ENCODE results near the gene RAET1G.

The RAET1G gene

GRCh38 chr6:149867876-149868640 is 54.9 kb downstream of the RAET1G start:
- H3K4ac ChIP-seq (ENCODE audit: low read depth, low read length): no peak overlapping the region
- DNase-seq: peak; percentile 84
- no peaks in the 10 kb centered on the region for H3K27me3 ChIP-seq (ENCODE audit: insufficient read depth, low read length, poor library complexity)
- H3K4me2 ChIP-seq (ENCODE audit: low read length): no peak overlapping the region
- no peak overlapping the region for H3K23ac ChIP-seq (ENCODE audit: low read length)
- no peaks in the 10 kb centered on the region for H3K4me1 ChIP-seq (ENCODE audit: control insufficient read depth, low read depth, low read length)
- H3K27ac ChIP-seq (ENCODE audit: low read depth, low read length): no peak overlapping the region
- no peak overlapping the region for H4K5ac ChIP-seq (ENCODE audit: low read length)
- no peak overlapping the region for H4K8ac ChIP-seq (ENCODE audit: low read depth, low read length)
- H3K79me1 ChIP-seq (ENCODE audit: low read length): no peaks in the 10 kb centered on the region
- H2BK120ac ChIP-seq (ENCODE audit: low read depth, low read length): no peak overlapping the region
- WGBS (ENCODE audit: extremely low coverage, insufficient coverage, low lambda C conversion rate): no CpG with 5 or more reads among the region's 4 CpGs
- H3K4me3 ChIP-seq (ENCODE audit: low read length): no peak overlapping the region
- H3K56ac ChIP-seq (ENCODE audit: low read length): no peak overlapping the region
- no peaks in the 10 kb centered on the region for H3K36me3 ChIP-seq (ENCODE audit: control insufficient read depth, insufficient read depth, low read length)
- no peak overlapping the region for H2BK5ac ChIP-seq (ENCODE audit: low read length)
- no peaks in the 10 kb centered on the region for H3K79me2 ChIP-seq (ENCODE audit: control insufficient read depth, insufficient read depth, low read length)
- no peak overlapping the region for H3K18ac ChIP-seq (ENCODE audit: low read length)
- H2BK15ac ChIP-seq (replicated peaks; ENCODE audit: low read depth): no peak overlapping the region
- no peak overlapping the region for H3K9ac ChIP-seq (ENCODE audit: low read length)
- H2AK5ac ChIP-seq (ENCODE audit: low read length): no peak overlapping the region

Data from mesendoderm (in vitro differentiated cells).